Fibroblast of peridontal ligament (primary cell): Measurements from ENCODE around the gene SRGAP3.
A peak's percentile ranks its signal among the peaks of the same experiment; 100 is the strongest.

Experiments
- DNase-seq: peaks from one replicate; pipeline ENCODE4 v3.0.0-alpha.2; 2010; ENCODE audit errors: extremely low read depth

The SRGAP3 gene

GRCh38 chr3:9059489-9060400 is 189.7 kb downstream of the SRGAP3 start:
- no peak for DNase-seq

DNA sequence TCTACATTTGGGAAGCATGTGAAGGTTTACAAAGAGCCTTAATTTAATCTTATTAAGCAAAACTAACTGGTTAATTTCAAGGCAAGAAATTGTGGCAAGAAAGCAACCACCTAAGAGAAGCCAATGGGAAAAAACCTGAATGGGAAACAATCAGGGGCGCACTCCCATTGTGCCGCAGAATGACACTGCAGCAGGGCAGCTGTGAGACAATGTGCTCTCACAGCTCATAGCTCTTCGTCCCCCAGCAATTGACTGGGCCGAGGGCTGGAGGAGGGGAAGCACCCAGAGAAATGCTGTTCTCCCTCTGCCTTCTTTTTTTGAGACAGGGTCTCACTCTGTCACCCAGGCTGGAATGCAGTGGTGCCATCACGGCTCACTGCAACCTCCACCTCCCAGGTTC is 192.9 kb downstream of the SRGAP3 start:
- DNase-seq = no peak

DNA sequence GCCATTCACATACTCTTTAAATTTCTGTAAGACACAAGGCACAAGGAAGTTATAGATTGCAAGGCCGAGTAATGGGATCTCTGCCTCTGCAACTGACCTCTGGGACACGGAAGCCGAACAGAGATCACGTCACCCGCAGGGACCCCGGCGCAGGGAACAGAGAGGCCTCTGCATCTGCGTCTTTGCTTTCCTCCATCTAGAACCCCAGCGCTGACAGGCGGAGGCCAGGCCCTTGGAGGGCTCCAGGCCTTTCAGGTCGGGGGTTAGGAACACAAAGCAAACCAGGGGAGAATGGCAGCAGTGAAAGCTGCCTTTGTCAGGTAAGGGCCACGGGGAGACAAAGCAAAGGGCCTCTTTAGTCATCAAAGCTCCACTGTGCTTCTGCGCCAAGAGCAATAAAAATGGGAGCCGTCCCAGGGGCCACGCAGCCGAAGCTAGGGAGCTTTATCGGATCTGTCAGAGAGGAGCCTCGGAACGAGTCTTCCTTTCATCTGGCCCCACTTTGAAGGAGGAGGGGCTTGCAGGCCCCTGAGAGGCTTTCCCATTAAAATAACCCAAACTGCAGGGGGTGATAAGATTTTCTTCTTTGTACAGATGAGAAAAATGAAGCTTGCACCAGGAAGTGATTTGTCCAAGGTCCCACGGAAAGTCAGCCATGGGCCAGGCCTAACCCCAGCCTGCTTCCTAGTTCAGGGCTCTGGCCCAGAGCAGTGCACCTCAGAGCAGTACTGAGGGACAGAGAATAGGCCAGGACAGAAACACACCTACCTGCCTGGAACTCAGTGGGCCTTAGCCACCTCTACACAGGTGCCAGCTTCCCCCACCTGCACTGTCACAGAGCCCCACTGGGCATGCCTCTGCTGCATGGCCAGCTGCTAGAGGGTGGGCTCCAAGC is 201.7 kb downstream of the SRGAP3 start:
- DNase-seq = no peak

DNA sequence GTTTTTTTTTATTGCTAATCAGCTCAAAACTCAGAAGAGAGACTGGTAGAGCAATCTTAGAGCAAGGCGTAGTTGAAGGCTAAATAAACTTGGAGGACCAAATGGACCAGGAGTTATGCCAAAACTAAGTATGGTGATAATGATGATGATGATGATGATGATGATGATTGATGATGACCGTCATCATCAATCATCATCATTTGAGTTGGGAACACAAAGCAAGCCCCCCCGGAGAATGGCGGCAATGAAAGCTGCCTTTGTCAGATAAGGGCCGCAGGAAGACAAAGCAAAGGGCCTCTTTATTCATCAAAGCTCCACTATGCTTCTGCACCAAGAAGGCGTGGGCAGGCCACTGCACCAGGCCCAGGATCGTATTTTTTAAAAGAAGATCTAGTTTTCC is 204.1 kb downstream of the SRGAP3 start:
- no peak for DNase-seq

DNA sequence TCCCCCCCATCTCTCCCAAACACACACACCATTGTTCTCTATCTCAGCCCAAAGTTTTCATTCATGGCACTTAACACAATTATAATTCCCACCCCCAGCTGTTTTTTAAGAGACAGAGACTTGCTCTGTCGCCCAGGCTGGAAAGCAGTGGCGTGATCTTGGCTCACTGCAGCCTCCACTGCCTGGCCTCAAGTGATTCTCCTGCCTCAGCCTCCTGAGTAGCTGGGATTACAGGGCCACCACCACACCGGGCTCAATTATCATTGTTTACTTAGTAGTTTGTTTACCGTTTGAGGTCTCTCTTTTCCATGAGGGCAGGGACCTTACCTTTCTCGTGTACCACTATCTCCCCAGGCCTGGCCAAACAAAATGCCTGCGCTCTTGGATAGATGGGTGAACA is 206.4 kb downstream of the SRGAP3 start:
- DNase-seq = no peak

- DNase-seq = peak; percentile 23
Observed at GRCh38 chr3:9041626-9042025, 207.8 kb downstream of the SRGAP3 start.

GRCh38 chr3:9040996-9041395 is 208.4 kb downstream of the SRGAP3 start:
- DNase-seq = no peak

- no peak for DNase-seq
Observed at GRCh38 chr3:9037144-9037711, 212.2 kb downstream of the SRGAP3 start.

DNA sequence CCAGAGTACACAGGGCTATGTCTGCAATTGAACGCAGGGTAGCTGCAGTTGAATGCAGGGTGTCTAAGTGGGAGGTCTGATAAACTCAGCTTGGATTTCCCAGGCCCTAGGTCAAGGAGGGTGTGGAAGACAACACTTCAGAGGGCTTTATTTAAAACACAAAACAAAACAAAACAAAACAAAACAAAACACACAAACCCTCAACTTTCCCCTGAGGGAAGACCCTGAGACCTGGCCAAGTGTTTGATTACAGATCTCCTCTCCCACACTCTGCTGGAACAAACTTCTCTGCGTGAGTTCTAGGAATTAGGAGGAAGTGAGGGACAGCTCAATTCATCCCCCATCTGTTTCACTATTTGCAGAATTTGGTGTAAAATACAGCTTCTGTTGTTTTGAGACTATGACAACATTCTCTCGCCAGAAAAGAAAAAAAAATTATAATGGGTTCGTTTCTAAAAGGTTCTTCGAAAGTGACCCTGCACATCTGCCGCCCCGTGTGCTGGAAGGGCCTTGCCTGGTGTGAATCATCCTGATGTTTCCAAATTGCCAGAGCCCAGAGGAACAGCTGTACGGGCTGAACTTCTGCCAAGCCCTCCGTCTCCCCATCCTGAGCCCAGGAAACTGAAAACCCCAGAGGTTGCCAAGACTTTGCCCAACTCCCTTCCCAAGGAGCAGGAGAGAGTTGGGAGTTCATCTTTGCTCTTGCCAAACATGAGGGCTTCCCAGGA is 212.9 kb downstream of the SRGAP3 start:
- DNase-seq = peak; percentile 91

DNA sequence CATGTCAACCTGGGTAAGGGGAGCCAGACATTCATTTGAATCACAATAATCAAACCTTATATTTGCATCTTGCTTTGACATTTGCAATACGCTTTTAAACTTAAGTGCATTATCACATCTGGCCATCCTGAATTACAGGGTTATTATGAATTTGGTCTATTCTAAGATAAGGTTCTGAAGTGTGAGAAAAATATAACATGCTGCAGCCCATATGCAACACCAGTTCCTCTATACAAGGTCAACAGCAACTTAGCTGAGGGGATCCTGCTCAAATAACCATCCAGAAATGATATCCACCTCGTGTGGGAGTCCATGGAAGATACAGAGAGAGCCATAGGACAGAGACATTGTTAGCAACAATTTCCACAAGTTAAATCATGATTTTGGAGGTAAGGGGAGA is 213.5 kb downstream of the SRGAP3 start:
- no peak for DNase-seq

GRCh38 chr3:9035473-9035872 is 214.0 kb downstream of the SRGAP3 start:
- DNase-seq = no peak

DNA sequence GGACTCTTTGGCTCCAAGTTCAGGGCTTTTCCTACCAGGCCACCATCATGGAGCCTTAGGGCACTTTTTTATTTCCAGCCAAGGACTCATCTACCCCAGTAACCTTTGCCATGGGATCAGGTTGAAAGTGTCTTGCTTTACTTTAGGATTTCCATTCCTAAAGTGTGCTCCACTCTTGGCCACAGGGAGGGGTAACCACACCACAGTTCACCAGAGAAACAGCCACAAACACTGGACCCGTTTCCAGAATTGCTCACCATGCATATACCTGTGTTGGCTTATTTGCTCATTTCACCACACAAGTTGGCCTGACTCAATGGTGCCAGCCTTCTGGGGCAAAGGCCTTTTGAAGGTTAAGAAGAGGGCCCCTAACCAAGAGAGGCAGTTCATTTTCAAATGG is 215.6 kb downstream of the SRGAP3 start:
- no peak for DNase-seq

DNA sequence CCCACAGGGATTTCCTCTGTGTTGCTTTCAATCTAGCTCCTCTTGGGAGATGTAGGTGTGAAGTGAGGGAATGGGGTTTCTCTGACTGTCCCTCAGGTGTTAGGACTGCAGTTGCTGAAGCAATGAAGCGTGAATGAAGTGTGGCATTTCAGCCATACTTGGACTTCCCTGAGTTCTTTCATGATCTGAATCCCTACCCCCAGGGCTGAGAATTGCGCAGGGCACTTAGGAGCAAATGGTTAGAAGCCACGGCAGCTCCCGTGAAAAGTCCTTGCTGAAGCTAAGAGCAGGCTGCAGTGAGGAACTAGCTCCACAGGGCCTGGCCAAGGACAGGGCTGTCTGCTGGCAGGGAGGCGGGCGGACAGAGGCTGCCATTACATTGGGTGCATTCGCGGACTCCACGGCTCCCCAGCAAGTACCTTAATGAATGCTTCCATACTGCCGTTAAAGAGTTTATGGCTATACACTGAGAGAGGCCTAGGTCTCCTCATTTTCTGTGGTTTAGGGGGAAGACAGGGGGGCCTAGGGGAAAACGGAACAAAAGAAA is 217.1 kb downstream of the SRGAP3 start:
- no peak for DNase-seq

- no peak for DNase-seq
Observed at GRCh38 chr3:9030034-9030433, 219.4 kb downstream of the SRGAP3 start.

- DNase-seq = peak; percentile 82
Observed at GRCh38 chr3:9028134-9028533, 221.3 kb downstream of the SRGAP3 start.

DNA sequence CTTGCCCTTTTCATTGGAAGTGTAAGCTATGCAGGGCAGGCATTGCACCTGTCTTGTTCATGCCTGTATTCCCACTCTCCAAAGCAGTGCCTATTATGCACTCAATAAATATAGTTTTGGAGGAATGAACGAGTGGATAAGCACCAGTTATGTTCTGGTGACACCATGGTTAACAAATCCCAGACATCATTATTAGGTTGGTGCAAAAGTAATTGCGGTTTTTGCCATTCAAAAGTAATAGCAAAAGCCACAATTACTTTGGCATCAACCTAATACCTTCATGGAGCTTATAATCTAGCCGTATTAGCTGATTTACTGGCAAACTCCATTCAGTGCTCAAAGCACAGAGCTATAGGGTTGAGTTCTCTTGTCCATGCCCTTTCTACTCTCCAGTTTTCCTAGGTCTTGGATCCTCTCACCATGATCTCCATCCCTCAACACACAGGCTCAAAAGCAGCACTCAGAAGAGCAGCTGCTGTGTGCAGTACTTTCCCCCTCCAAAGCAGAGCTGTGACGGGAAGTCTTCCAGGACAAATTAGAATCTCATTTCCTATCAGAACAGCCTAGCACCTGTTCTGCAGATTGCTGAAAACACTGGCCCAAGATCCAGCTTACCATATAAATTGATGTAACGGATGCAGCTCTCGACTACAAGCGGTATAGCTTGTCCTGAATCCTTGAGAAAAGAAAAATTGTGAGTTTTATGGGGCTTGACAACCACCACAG is 223.0 kb downstream of the SRGAP3 start:
- no peak for DNase-seq

DNA sequence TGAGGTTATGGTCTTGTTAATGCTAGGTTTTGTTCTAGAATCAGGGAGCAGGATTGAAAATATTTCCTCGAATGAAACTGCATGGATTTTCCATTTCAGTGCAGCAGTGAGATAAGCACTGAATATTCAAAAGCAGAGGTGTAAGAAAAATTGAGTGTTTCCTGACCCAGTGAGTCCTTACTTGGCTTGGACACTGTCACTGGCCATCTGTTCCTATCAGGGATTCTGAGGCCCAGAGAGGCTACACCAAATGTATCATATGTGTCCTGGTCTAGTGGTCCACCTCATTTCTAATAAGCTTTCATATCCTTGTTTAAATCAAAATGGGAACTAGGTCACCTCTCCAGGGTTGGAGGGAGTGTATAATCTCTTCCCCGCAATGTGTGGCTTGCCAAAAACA is 225.1 kb downstream of the SRGAP3 start:
- no peak for DNase-seq

DNA sequence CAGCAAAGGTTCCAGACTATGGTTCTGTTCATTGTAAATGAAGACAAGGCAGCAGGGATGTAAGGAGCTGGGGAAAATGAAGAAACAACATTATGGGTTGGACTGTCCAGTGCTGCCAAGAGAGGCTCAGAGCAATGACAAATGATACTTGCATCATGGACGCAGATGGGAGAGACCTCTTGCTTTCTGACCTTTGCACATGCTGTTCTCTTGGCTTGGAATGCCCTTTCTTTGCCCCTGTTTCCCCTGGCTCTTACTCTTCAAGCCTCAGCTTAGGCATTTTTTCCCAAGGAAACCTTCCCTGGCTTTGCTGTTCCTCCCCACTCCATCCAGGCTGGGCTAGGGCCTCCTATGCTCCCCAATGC is 226.2 kb downstream of the SRGAP3 start:
- no peak for DNase-seq

DNA sequence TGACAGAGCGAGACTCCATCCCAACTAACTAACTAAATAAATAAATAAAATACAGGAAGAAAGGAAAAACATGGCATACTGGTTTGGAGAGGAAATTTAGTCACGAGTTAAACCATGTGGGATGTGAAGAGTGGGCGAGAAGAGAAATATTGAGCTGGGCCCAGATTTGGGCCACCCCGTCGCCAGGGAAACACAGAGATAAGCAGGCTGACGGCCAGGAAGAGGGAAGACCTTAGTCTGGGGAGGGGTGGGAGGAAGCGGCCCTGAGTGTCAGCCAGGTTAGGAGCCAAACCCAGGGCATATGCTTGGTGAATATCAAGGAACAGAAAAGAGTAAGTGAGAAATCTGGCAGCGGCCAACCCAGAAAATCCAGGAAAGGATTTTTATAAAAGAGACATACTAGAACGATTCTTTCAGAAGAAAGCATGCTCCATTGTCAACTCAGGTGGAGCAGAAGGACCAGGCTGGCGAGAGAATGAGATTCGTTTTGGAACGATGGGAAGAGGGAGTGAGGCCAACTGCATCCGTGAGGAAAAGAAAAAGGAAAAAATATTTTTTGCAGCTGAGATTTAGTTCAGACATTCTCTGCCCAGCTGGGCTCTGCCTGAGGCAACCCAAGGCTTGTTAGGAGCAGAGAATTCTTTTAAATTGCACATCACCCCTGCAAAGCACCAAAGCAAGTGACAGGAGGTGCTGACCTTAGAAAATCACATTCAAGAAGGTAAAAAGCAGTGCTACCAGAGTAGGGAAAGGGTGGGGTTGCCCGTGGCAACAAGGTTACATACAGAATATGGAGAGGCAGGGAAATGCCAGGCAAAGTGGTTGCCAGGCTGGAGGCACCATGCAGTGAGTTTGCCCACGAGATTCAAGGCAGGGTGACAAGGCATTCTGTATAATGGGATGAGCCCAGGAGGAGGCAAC is 226.9 kb downstream of the SRGAP3 start:
- no peak for DNase-seq
